PC-9 (cell line): ENCODE data around the gene NOTCH4. TPM values are rescaled to one million over a fixed set of nuclear protein-coding genes. Genes with fewer than 3 reads are reported as not detected.

ENCODE experiments used
- BruUV-seq: library from RNA; stranded (reverse); fragments of 400-500 nt; replicated peaks from 2 replicates; lab custom pipeline; 2021; lab: Mats Ljungman, UMichigan
- CTCF ChIA-PET: fragments of 300-600 bp; sonication (Branson Sonifier 250); formaldehyde crosslinking; loops from one replicate; lab custom pipeline; 2022; ENCODE audit warnings: antibody characterized with exemption; lab: Charles Lee
- POLR2A ChIA-PET: fragments of 300-600 bp; sonication (Branson Sonifier 250); formaldehyde crosslinking; loops from one replicate; lab custom pipeline; 2022; ENCODE audit warnings: antibody characterized with exemption; ENCODE audit not compliant: unreplicated experiment; lab: Charles Lee
- DNase-seq, 2 experiments: peaks; one replicate each; pipeline versions ENCODE4 v3.0.0 to v3.0.0-alpha.2; 2015 to 2022; ENCODE audit warnings: mixed read lengths in 1 of 2
- H2AFZ ChIP-seq: fragments of 200-600 bp; sonication (generic); 2 replicates; pipeline ENCODE4 v1.8.1; 2017; ENCODE audit warnings: antibody characterized with exemption
- H3F3A ChIP-seq: fragments of 200-600 bp; sonication (generic); 2 replicates; pipeline ENCODE4 v1.8.1; 2017; ENCODE audit warnings: antibody characterized with exemption, mild to moderate bottlenecking, low read depth; ENCODE audit not compliant: insufficient read depth
- H3K27ac ChIP-seq: fragments of 200-600 bp; sonication (generic); 2 replicates; pipeline ENCODE4 v1.6.1; 2016; ENCODE audit warnings: mixed run types
- H3K27me3 ChIP-seq: fragments of 200-600 bp; sonication (generic); 2 replicates; pipeline ENCODE4 v1.6.1; 2016; ENCODE audit warnings: low read depth, mixed run types; ENCODE audit not compliant: insufficient read depth
- H3K36me3 ChIP-seq: fragments of 200-600 bp; sonication (generic); 2 replicates; pipeline ENCODE4 v1.6.1; 2016; ENCODE audit warnings: low read depth, mixed run types
- H3K4me1 ChIP-seq: fragments of 200-600 bp; sonication (generic); replicated peaks from 2 replicates; pipeline ENCODE4 v1.6.1; 2016; ENCODE audit warnings: mixed run types; ENCODE audit not compliant: insufficient read depth
- H3K4me2 ChIP-seq: fragments of 200-600 bp; sonication (generic); 2 replicates; pipeline ENCODE4 v1.6.1; 2017; ENCODE audit warnings: mixed run types
- H3K4me3 ChIP-seq: fragments of 200-600 bp; sonication (generic); 2 replicates; pipeline ENCODE4 v1.6.1; 2016; ENCODE audit warnings: mixed run types
- H3K79me2 ChIP-seq: fragments of 200-600 bp; sonication (generic); 2 replicates; pipeline ENCODE4 v1.6.1; 2017; ENCODE audit warnings: low read depth, mixed run types
- H3K9me2 ChIP-seq: fragments of 200-600 bp; sonication (generic); 2 replicates; pipeline ENCODE4 v1.8.1; 2017; ENCODE audit warnings: mild to moderate bottlenecking; ENCODE audit not compliant: insufficient read depth
- H3K9me3 ChIP-seq: fragments of 200-600 bp; sonication (generic); 2 replicates; pipeline ENCODE4 v1.8.1; 2016; ENCODE audit warnings: low read depth; ENCODE audit not compliant: insufficient read depth
- H4K20me1 ChIP-seq: fragments of 200-600 bp; sonication (generic); 2 replicates; pipeline ENCODE4 v1.8.1; 2017; ENCODE audit not compliant: insufficient read depth
- CTCF ChIP-seq: fragments of 200-600 bp; sonication (generic); conservative IDR thresholded peaks from 2 replicates; pipeline ENCODE4 v1.6.1; 2017; ENCODE audit warnings: mixed run types, antibody characterized with exemption, mild to moderate bottlenecking, moderate library complexity
- EZH2 ChIP-seq: fragments of 200-600 bp; sonication (generic); IDR thresholded peaks from 2 replicates; pipeline ENCODE4 v1.8.0; 2017; ENCODE audit warnings: antibody characterized with exemption, low read depth
- intact Hi-C: fragments of 100-400 bp; cut with micrococcal nuclease; formaldehyde crosslinking; loops from one replicate; pipeline ENCODE4 v1.10.0; 2022; ENCODE audit not compliant: unreplicated experiment
- total RNA-seq: library from RNA; stranded (reverse); gene quantifications from 2 replicates; pipeline ENCODE4 v1.2.3, GENCODE V29; 2021

Gene NOTCH4
- total RNA-seq, 1 experiment from 2014 or later, result 1.5 TPM

DNA sequence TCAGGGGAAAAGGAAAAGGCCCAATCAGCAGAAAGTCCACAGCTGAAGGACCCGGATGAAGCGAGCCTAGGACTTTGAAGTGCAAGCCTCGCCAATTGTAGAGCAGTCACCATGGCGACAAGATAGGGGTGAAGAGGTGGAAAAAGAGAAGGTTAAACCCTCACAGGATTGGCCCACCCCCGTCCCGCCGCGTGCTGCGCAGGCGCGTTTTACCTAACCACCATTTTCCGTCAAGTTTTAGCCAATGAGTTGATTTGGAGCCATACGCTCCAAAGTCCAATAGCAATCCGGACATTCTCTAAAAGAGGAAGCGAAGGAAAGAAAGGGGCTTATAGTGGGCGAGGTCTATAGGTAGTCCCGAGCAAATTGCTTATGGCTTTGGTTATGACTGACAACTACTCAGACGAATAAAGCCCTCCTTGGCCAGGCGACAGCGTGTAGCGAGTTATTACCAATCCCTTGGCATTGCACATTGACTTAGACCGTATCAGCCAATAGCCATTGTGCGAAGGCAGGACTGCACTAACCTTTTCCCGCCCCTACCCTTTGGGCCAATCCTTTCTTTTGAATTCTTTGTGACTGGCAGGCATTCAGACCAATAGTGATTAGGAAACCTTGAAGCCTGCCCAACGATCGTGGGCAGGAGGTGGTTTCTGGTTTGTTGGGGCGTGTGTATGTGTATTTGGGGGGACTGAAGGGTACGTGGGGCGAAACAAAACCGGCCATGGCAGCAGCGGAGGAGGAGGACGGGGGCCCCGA, 45.9 kb downstream of the NOTCH4 start, which contains the start of gene RNF5:
Gene RNF5 (plus strand): TSS at position 618 of the 759 bp plus-strand sequence. CDS start 107 bp downstream, at position 725.
- no peak for TF ChIP-seq EZH2
- no peak for TF ChIP-seq CTCF
- Histone ChIP-seq H3K9me2 (no peaks in the 10 kb centered on the region), H3K27ac (peak within 1 kb of the TSS; percentile 86), H3K4me2 (peak within 1 kb of the TSS; percentile 83), H3F3A (peaks cover 15% of the 10 kb centered on the region; the same call in 1 of the 2 replicates), H3K9me3 (no peaks in the 10 kb centered on the region), H3K27me3 (no peaks in the 10 kb centered on the region), H3K4me3 (peak within 1 kb of the TSS; percentile 98), H3K4me1 (peaks cover 29% of the 10 kb centered on the region), H3K79me2 (peaks cover 29% of the 10 kb centered on the region), H3K36me3 (no peaks in the 10 kb centered on the region), H4K20me1 (no peaks in the 10 kb centered on the region), H2AFZ (peak within 1 kb of the TSS; percentile 76)
- ChIA-PET POLR2A (interaction anchor here (0.6 to 1.1 kb wide), 6 partner anchors 12 to 611 kb away, joined by 5 to 9 read pairs (median 6); partner anchors contain the start of genes DXO and PBX2), CTCF (interaction anchor here (0.9 kb wide), 1 partner anchor 13 kb away, joined by 4 read pairs; the partner anchor contains the start of gene PBX2)
- no TSS peak for BruUV-seq
- intact Hi-C loops, result loop anchor here (1.0 to 10.0 kb wide), 5 partner anchors 12 to 513 kb away; partner anchors contain the start of genes C6orf47, CSNK2B, FKBPL and GPANK1
- peak; percentile 91 to 99 for DNase-seq

DNA sequence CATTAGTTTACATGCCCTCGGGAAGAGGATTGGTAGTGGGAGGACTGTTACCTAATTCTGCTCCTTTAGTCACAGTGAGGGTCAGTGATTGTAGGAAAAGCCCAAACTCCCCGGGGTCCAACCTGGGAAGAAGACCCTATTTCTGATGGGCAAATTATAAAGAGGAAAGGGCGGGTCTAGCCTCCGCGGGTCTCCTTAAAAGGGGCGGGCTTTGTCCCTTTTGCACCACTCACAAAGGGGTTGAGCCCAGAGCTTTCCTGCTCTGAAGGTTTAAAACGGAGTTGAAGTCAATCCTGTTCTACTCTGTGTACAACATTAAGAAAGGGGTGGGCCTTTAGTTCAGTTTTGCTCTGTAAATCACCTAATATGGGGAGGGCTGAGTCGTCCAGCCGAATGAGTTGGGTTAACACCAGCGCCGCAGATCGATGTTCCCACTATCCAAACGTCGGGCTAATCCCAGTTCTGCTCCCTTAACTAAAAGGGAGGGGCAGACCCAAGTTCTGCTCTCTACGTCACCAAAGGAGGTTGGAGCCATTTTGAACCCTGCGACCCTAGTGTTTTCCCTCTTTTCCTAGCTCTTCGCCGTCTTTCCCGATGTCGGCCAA, 46.6 kb downstream of the NOTCH4 start:
- BruUV-seq, result TSS peak; percentile 64
- Histone ChIP-seq H3K9me2 (no peaks in the 10 kb centered on the region), H3K4me3 (peak overlapping the region; percentile 98; the same call in 1 of the 2 replicates), H3K36me3 (no peaks in the 10 kb centered on the region), H3F3A (peaks cover 15% of the 10 kb centered on the region; the same call in 1 of the 2 replicates), H3K4me1 (peaks cover 31% of the 10 kb centered on the region), H3K79me2 (peaks cover 29% of the 10 kb centered on the region), H3K9me3 (no peaks in the 10 kb centered on the region), H3K4me2 (peak overlapping the region; percentile 83), H3K27ac (peak overlapping the region; percentile 86), H4K20me1 (no peaks in the 10 kb centered on the region), H3K27me3 (no peaks in the 10 kb centered on the region), H2AFZ (peak overlapping the region; percentile 76)
- DNase-seq, result peak in 1 of 2 experiments; percentile 48
- ChIA-PET CTCF (interaction anchor here (0.9 kb wide), 1 partner anchor 13 kb away, joined by 4 read pairs; the partner anchor contains the start of gene PBX2), POLR2A (interaction anchor here (0.6 to 1.1 kb wide), 6 partner anchors 13 to 612 kb away, joined by 5 to 9 read pairs (median 6); partner anchors contain the start of genes DXO and PBX2)
- no peak for TF ChIP-seq EZH2
- TF ChIP-seq CTCF, result no peak
- intact Hi-C loops, result loop anchor here (1.0 to 10.0 kb wide), 3 partner anchors 22 to 512 kb away; partner anchors contain the start of genes C6orf47, CSNK2B, FKBPL and GPANK1
